Measurements from ENCODE around the gene CFAP61.

GRCh38 chr20:20019123-20019522 is 33.2 kb upstream of the CFAP61 start:
- TF ChIP-seq POLR2A (IDR thresholded peaks at IDR 0.05) (no peak), CTCF (IDR thresholded peaks at IDR 0.05) (no peak)

Data from adrenal gland (tissue), 5 donors.